ENCODE data around the gene PYCARD. TPM values are rescaled to one million over a fixed set of nuclear protein-coding genes. Genes with fewer than 3 reads are reported as not detected.
"Not testable (repeated sequence)": the region's sequence is repeated elsewhere in the genome, so short reads cannot be mapped to it uniquely, and the experiment has no call there.

PYCARD gene
- total and polyA plus RNA-seq, 10 donors = 68.0 to 135 (median 99.7) TPM

GRCh38 chr16:31199430-31200041 lies 3.0 kb downstream of the PYCARD start:
- H3K4me1 ChIP-seq = peaks cover 20 to 94% (median 54%) of the 10 kb centered on the region in 6 donors
- intact Hi-C loops (cut with DNase I; ENCODE audit: low total_unique reads) = no loop called here

GRCh38 chr16:31198207-31198882 lies 4.2 kb downstream of the PYCARD start:
- H3K36me3 ChIP-seq = peaks cover 0 to 74% (median 35%) of the 10 kb centered on the region in 6 donors
- peaks cover 20 to 94% (median 47%) of the 10 kb centered on the region in 6 donors for H3K4me1 ChIP-seq
- H3K27me3 ChIP-seq (replicated peaks in 1 of 7) = no peaks in the 10 kb centered on the region
- peak; percentile 49 for DNase-seq
- H3K27ac ChIP-seq = peak overlapping the region in 3 of 8 donors; percentile 18 to 96 (median 95)
- H3K9me3 ChIP-seq = no peaks in the 10 kb centered on the region
- WGBS, 5 donors = 59 to 82% (median 69%) methylated on average over 7 of the region's 7 CpGs
- intact Hi-C loops (cut with DNase I; ENCODE audit: low total_unique reads) = no loop called here
- TF ChIP-seq POLR2AphosphoS5 (IDR thresholded peaks at IDR 0.05) (peak; percentile 13 to 51 (median 28)), CTCF (IDR thresholded peaks at IDR 0.05 in 8 of 11, conservative IDR thresholded peaks at IDR 0.05 in 3 of 11) (no peak)
- no peak overlapping the region for H3K4me3 ChIP-seq

More at GRCh38 chr16:31199430-31200041, 3.0 kb downstream of the PYCARD start:
- TF ChIP-seq POLR2A (IDR thresholded peaks at IDR 0.05) = no peak
- no peak for TF ChIP-seq CTCF (IDR thresholded peaks at IDR 0.05 in 8 of 11, conservative IDR thresholded peaks at IDR 0.05 in 3 of 11)
- peak in 2 of 3 donors; percentile 27 to 51 for TF ChIP-seq POLR2AphosphoS5 (IDR thresholded peaks at IDR 0.05)
- Histone ChIP-seq H3K36me3 (peaks cover 0 to 63% (median 23%) of the 10 kb centered on the region in 6 donors), H3K27ac (peak overlapping the region in 2 of 8 donors; percentile 95 to 96), H3K9me3 (no peaks in the 10 kb centered on the region), H3K27me3 (replicated peaks in 1 of 7) (no peaks in the 10 kb centered on the region), H3K4me3 (no peak overlapping the region)
- peak; percentile 38 for DNase-seq
- WGBS, 5 donors = 85 to 93% (median 88%) methylated on average over 5 of the region's 5 CpGs

GRCh38 chr16:31196324-31197088 lies 6.1 kb downstream of the PYCARD start:
- peak; percentile 77 for DNase-seq
- intact Hi-C loops (cut with DNase I; ENCODE audit: low total_unique reads) = no loop called here
- Histone ChIP-seq H3K4me1 (peaks cover 16 to 97% (median 45%) of the 10 kb centered on the region in 6 donors), H3K27ac (peak overlapping the region in 2 of 8 donors; percentile 20 to 52), H3K9me3 (no peaks in the 10 kb centered on the region), H3K27me3 (replicated peaks in 1 of 7) (no peaks in the 10 kb centered on the region), H3K36me3 (peaks cover 7 to 93% (median 53%) of the 10 kb centered on the region in 6 donors), H3K4me3 (no peak overlapping the region)
- TF ChIP-seq POLR2AphosphoS5 (IDR thresholded peaks at IDR 0.05) (peak; percentile 60 to 77 (median 64)), POLR2A (IDR thresholded peaks at IDR 0.05) (no peak)
- 66 to 82% (median 76%) methylated on average over 16 to 17 of the region's 17 CpGs for WGBS, 5 donors

GRCh38 chr16:31195861-31196260 lies 6.7 kb downstream of the PYCARD start:
- peaks cover 12 to 99% (median 60%) of the 10 kb centered on the region in 6 donors for H3K36me3 ChIP-seq
- TF ChIP-seq POLR2AphosphoS5 (IDR thresholded peaks at IDR 0.05) = peak in 1 of 3 donors; percentile 30

More at GRCh38 chr16:31195861-31196260, 6.7 kb downstream of the PYCARD start:
- H3K27me3 ChIP-seq (replicated peaks in 1 of 7); H3K4me3 ChIP-seq; intact Hi-C loops (cut with DNase I; ENCODE audit: low total_unique reads); H3K9me3 ChIP-seq: not testable (repeated sequence)
- peak overlapping the region in 2 of 8 donors; percentile 20 to 52 for H3K27ac ChIP-seq
- WGBS, 5 donors = 94 to 97% (median 97%) methylated on average over 11 of the region's 11 CpGs
- DNase-seq = peak; percentile 29
- peaks cover 9 to 97% (median 41%) of the 10 kb centered on the region in 6 donors for H3K4me1 ChIP-seq

Measured in spleen (tissue), 11 donors.